Gastrocnemius medialis (tissue), 4 donors: ENCODE results near the gene PIAS4. TPM values are rescaled to one million over a fixed set of nuclear protein-coding genes. Genes with fewer than 3 reads are reported as not detected.

Source experiments
- ATAC-seq, 2 donors: fragments of 150-250 bp; one replicate each; pipeline ENCODE4 v1.9.1; 2016
- DNase-seq, 2 donors: peaks; one replicate each; pipeline ENCODE4 v3.0.0-alpha.2; 2019
- H3K27ac ChIP-seq, 4 donors: fragments of 200-600 bp; sonication (generic); 1 replicate in 1 of 4; 2 replicates in 3 of 4; pipeline ENCODE4 v1.5.1; 2016 to 2018; ENCODE audit warnings: mild to moderate bottlenecking in 2 of 4, moderate library complexity in 1 of 4
- H3K27me3 ChIP-seq, 3 donors: fragments of 200-600 bp; sonication (generic) in 2 of 3; 1 replicate in 1 of 3; 2 replicates in 2 of 3; pipeline versions ENCODE4 v1.5.1 to v1.6.0; 2016 to 2019; ENCODE audit warnings: mild to moderate bottlenecking in 1 of 3, moderate library complexity in 1 of 3
- H3K36me3 ChIP-seq, 2 donors: fragments of 200-600 bp; sonication (generic) in 1 of 2; one replicate each; pipeline ENCODE4 v1.5.1; 2017 to 2018
- H3K4me1 ChIP-seq, 2 donors: fragments of 200-600 bp; sonication (generic) in 1 of 2; one replicate each; pipeline ENCODE4 v1.5.1; 2016 to 2017; ENCODE audit warnings: mild to moderate bottlenecking in 2 of 2
- H3K4me3 ChIP-seq, 4 donors: fragments of 200-600 bp; sonication (generic) in 3 of 4; 1 replicate in 1 of 4; 2 replicates in 3 of 4; pipeline ENCODE4 v1.5.1; 2016 to 2019; ENCODE audit warnings: mild to moderate bottlenecking in 2 of 4
- H3K9me3 ChIP-seq, 3 donors: fragments of 200-600 bp; sonication (generic) in 2 of 3; 1 replicate in 1 of 3; 2 replicates in 2 of 3; pipeline ENCODE4 v1.5.1; 2016 to 2019
- POLR2A ChIP-seq, 2 donors: fragments of 450-650 bp; IDR thresholded peaks; one replicate each; pipeline ENCODE4 v1.6.1; 2017; ENCODE audit warnings: antibody characterized with exemption in 2 of 2, mild to moderate bottlenecking in 2 of 2, moderate library complexity in 2 of 2
- in situ Hi-C, 4 donors: fragments of 200-750 bp; cut with MboI; loops; one replicate each; pipeline versions ENCODE4 v1.15.0 to v1.8.0; 2017; ENCODE audit warnings: low sequenced_read_pairs in 4 of 4
- intact Hi-C: fragments of 100-400 bp; cut with DNase I; formaldehyde crosslinking; loops from one replicate; pipeline ENCODE4 v1.15.1; 2023; ENCODE audit warnings: low total_unique reads
- total RNA-seq, 4 donors: library from RNA; depleted of rRNA; stranded (reverse); fragments of >200 nt; gene quantifications; one replicate each; pipeline versions ENCODE4 v1.1.0 to v1.2.3, GENCODE V29; 2016
- TF ChIP-seq, protein P1 (sequence below), 5 experiments: fragments of 450-650 bp in 3 of 5; fragments of 200-600 bp in 2 of 5; sonication (generic) in 2 of 5; IDR thresholded peaks in 4 of 5; conservative IDR thresholded peaks in 1 of 5; 1 replicate in 4 of 5; 2 replicates in 1 of 5; pipeline ENCODE4 v1.5.1; 2016 to 2019; ENCODE audit warnings: antibody characterized with exemption in 5 of 5, mild to moderate bottlenecking in 3 of 5, moderate library complexity in 3 of 5

The PIAS4 gene
- total RNA-seq, 4 donors from 2014 or later, result 15.5 to 20.0 (median 17.5) TPM

GRCh38 chr19:3984908-3985642 is 22.5 kb upstream of the PIAS4 start, which contains the start of gene EEF2:
Gene EEF2 (minus strand): TSS chr19:3985463. CDS start chr19:3985380, 83 bp downstream.
- intact Hi-C loops (loop anchor here (1.0 to 10.0 kb wide), 7 partner anchors 14 to 360 kb away; partner anchors contain the start of genes ANKRD24, DAPK3, MAP2K2 and MPND), in situ Hi-C loops (loop anchor here in 1 of 4 donors (10.0 kb wide), 1 partner anchor 80 kb away; the partner anchor contains the start of gene ZBTB7A)
- peak; percentile 49 to 61 for ATAC-seq
- H3K4me1 ChIP-seq, result peaks cover 39 to 44% of the 10 kb centered on the region in 2 donors
- H3K27ac ChIP-seq, result peak within 1 kb of the TSS; percentile 89 to 100 (median 92)
- DNase-seq, result peak; percentile 77 to 86
- no peaks in the 10 kb centered on the region for H3K9me3 ChIP-seq
- peaks cover 0 to 43% of the 10 kb centered on the region in 2 donors for H3K36me3 ChIP-seq
- no peaks in the 10 kb centered on the region for H3K27me3 ChIP-seq
- TF ChIP-seq POLR2A (IDR thresholded peaks at IDR 0.05), result peak; percentile 100
- TF ChIP-seq, protein P1, sequence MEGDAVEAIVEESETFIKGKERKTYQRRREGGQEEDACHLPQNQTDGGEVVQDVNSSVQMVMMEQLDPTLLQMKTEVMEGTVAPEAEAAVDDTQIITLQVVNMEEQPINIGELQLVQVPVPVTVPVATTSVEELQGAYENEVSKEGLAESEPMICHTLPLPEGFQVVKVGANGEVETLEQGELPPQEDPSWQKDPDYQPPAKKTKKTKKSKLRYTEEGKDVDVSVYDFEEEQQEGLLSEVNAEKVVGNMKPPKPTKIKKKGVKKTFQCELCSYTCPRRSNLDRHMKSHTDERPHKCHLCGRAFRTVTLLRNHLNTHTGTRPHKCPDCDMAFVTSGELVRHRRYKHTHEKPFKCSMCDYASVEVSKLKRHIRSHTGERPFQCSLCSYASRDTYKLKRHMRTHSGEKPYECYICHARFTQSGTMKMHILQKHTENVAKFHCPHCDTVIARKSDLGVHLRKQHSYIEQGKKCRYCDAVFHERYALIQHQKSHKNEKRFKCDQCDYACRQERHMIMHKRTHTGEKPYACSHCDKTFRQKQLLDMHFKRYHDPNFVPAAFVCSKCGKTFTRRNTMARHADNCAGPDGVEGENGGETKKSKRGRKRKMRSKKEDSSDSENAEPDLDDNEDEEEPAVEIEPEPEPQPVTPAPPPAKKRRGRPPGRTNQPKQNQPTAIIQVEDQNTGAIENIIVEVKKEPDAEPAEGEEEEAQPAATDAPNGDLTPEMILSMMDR (IDR thresholded peaks at IDR 0.05 in 4 of 5, conservative IDR thresholded peaks at IDR 0.05 in 1 of 5), result peak in 1 of 5 experiments; percentile 28
- H3K4me3 ChIP-seq, result peak within 1 kb of the TSS; percentile 79 to 99 (median 80)

- TF ChIP-seq, protein P1 (IDR thresholded peaks at IDR 0.05 in 4 of 5, conservative IDR thresholded peaks at IDR 0.05 in 1 of 5), result no peak
- TF ChIP-seq POLR2A (IDR thresholded peaks at IDR 0.05), result no peak
- H3K4me3 ChIP-seq, result peak overlapping the region; percentile 79 to 99 (median 80)
- intact Hi-C loops, result loop anchor here (1.0 to 10.0 kb wide), 8 partner anchors 14 to 359 kb away; partner anchors contain the start of genes ANKRD24, DAPK3, MAP2K2 and MPND
- peaks cover 39 to 44% of the 10 kb centered on the region in 2 donors for H3K4me1 ChIP-seq
- H3K27me3 ChIP-seq, result no peaks in the 10 kb centered on the region
- no peaks in the 10 kb centered on the region for H3K9me3 ChIP-seq
- peaks cover 0 to 36% of the 10 kb centered on the region in 2 donors for H3K36me3 ChIP-seq
- ATAC-seq (peak; percentile 1), DNase-seq (peak in 1 of 2 donors; percentile 13)
- in situ Hi-C loops, result loop anchor here in 1 of 4 donors (10.0 kb wide), 1 partner anchor 79 kb away; the partner anchor contains the start of gene ZBTB7A
- H3K27ac ChIP-seq, result peak overlapping the region; percentile 89 to 100 (median 92)
Observed at GRCh38 chr19:3985643-3986259, 21.8 kb upstream of the PIAS4 start.

- Histone ChIP-seq H3K4me1 (peaks cover 39 to 44% of the 10 kb centered on the region in 2 donors), H3K27me3 (no peaks in the 10 kb centered on the region), H3K4me3 (peak overlapping the region; percentile 79 to 99 (median 80)), H3K27ac (peak overlapping the region; percentile 89 to 100 (median 92)), H3K9me3 (no peaks in the 10 kb centered on the region), H3K36me3 (peaks cover 0 to 29% of the 10 kb centered on the region in 2 donors)
- intact Hi-C loops (loop anchor here (1.0 to 10.0 kb wide), 3 partner anchors 153 to 358 kb away; partner anchors contain the start of genes ANKRD24, MPND and SIRT6), in situ Hi-C loops (loop anchor here in 1 of 4 donors (10.0 kb wide), 1 partner anchor 78 kb away; the partner anchor contains the start of gene ZBTB7A)
- no peak for TF ChIP-seq POLR2A (IDR thresholded peaks at IDR 0.05)
- TF ChIP-seq, protein P1 (IDR thresholded peaks at IDR 0.05 in 4 of 5, conservative IDR thresholded peaks at IDR 0.05 in 1 of 5), result peak; percentile 62 to 74 (median 67)
- peak in 1 of 2 donors; percentile 44 for DNase-seq
- ATAC-seq, result peak; percentile 46 to 47
Observed at GRCh38 chr19:3986260-3987041, 21.1 kb upstream of the PIAS4 start.
